Vagina (tissue), 2 donors: ENCODE data around the gene EDN1.

Experiments used
- POLR2A ChIP-seq, 2 donors: fragments of 450-650 bp; IDR thresholded peaks; one replicate each; pipeline ENCODE4 v1.6.1; 2017; ENCODE audit warnings: antibody characterized with exemption in 2 of 2, mild to moderate bottlenecking in 2 of 2, moderate library complexity in 2 of 2
- POLR2AphosphoS5 ChIP-seq, 2 donors: sonication (generic); formaldehyde crosslinking; IDR thresholded peaks; one replicate each; pipeline ENCODE4 v1.9.0; 2017; ENCODE audit warnings: antibody characterized with exemption in 2 of 2, mild to moderate bottlenecking in 2 of 2, low read depth in 1 of 2; ENCODE audit not compliant: insufficient read depth in 1 of 2
- TF ChIP-seq, protein P1 (sequence below), 3 experiments: fragments of 450-650 bp in 2 of 3; fragments of 200-600 bp in 1 of 3; sonication (generic) in 1 of 3; IDR thresholded peaks; one replicate each; pipeline ENCODE4 v1.5.1; 2017 to 2019; ENCODE audit warnings: antibody characterized with exemption in 3 of 3, mild to moderate bottlenecking in 2 of 3, moderate library complexity in 2 of 3

GRCh38 chr6:12278915-12279314, 11.2 kb upstream of the EDN1 start:
- TF ChIP-seq, protein P1, sequence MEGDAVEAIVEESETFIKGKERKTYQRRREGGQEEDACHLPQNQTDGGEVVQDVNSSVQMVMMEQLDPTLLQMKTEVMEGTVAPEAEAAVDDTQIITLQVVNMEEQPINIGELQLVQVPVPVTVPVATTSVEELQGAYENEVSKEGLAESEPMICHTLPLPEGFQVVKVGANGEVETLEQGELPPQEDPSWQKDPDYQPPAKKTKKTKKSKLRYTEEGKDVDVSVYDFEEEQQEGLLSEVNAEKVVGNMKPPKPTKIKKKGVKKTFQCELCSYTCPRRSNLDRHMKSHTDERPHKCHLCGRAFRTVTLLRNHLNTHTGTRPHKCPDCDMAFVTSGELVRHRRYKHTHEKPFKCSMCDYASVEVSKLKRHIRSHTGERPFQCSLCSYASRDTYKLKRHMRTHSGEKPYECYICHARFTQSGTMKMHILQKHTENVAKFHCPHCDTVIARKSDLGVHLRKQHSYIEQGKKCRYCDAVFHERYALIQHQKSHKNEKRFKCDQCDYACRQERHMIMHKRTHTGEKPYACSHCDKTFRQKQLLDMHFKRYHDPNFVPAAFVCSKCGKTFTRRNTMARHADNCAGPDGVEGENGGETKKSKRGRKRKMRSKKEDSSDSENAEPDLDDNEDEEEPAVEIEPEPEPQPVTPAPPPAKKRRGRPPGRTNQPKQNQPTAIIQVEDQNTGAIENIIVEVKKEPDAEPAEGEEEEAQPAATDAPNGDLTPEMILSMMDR (IDR thresholded peaks at IDR 0.05) = no peak
- TF ChIP-seq POLR2A (IDR thresholded peaks at IDR 0.05) (no peak), POLR2AphosphoS5 (IDR thresholded peaks at IDR 0.05; ENCODE audit: insufficient read depth in 1 of 2, low read depth in 1 of 2) (no peak)
